Sigmoid colon (tissue), 4 donors: Measurements from ENCODE around the gene PAPPA.

Experiments
- POLR2A ChIP-seq, 2 donors: fragments of 450-650 bp; IDR thresholded peaks; one replicate each; pipeline ENCODE4 v1.6.1; 2016; ENCODE audit warnings: antibody characterized with exemption in 2 of 2, mild to moderate bottlenecking in 2 of 2, moderate library complexity in 2 of 2
- POLR2AphosphoS5 ChIP-seq, 4 donors: sonication (generic); formaldehyde crosslinking; IDR thresholded peaks; one replicate each; pipeline ENCODE4 v1.6.1; 2017; ENCODE audit warnings: antibody characterized with exemption in 4 of 4

DNA sequence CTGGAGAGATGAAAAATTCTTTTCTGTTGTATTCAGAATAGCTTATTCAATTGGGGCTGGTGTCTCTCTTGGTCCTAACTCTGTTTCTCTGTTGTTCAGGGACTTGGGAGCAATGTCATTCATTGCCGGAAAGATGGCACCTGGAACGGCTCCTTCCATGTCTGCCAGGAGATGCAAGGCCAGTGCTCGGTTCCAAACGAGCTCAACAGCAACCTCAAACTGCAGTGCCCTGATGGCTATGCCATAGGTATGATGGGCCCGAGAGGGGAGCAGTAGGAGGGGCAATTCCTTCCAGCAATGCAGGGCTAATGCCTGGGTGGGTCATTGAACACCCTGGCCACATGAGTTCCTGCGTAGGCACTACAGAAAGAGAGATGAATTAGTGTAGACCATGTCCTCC is 208.9 kb downstream of the PAPPA start:
- TF ChIP-seq POLR2AphosphoS5 (IDR thresholded peaks at IDR 0.05) (no peak), POLR2A (IDR thresholded peaks at IDR 0.05) (no peak)
